ENCODE results near the gene NME2. TPM values are rescaled to one million over a fixed set of nuclear protein-coding genes. Genes with fewer than 3 reads are reported as not detected.
"Not testable (repeated sequence)": the region's sequence is repeated elsewhere in the genome, so short reads cannot be mapped to it uniquely, and the experiment has no call there.

NME2 gene
- total and polyA plus RNA-seq, 10 of the 15 experiments (the other 5 are each of a cell fraction or from before 2014, with no cell fraction given), result 497 to 1,030 (median 786) TPM

- intact Hi-C loops (cut with micrococcal nuclease; ENCODE audit: unreplicated experiment); H4K20me1 ChIP-seq (ENCODE audit: control insufficient read depth, insufficient read depth); FAIRE-seq; H3K9me3 ChIP-seq (replicated peaks; ENCODE audit: control insufficient read depth, insufficient read depth, low read length); H3K36me3 ChIP-seq (ENCODE audit: control insufficient read depth in 2 of 2, insufficient read depth in 2 of 2, low read length in 1 of 2); ATAC-seq; DNase-seq (ENCODE audit: low read depth, low spot score); BruUV-seq (replicated peaks); in situ Hi-C loops (cut with MboI); H3K4me1 ChIP-seq (ENCODE audit: control insufficient read depth, insufficient read depth, low read length); H3K27me3 ChIP-seq (replicated peaks in 1 of 2; ENCODE audit: control insufficient read depth in 2 of 2, insufficient read depth in 2 of 2, low read length in 1 of 2); H3K4me3 ChIP-seq: not testable (repeated sequence)
- SMC1A ChIA-PET (ENCODE audit: uncharacterized antibody, unreplicated experiment), result interaction anchor here (1.0 to 2.3 kb wide), 4 partner anchors 13 to 117 kb away, joined by 3 to 7 read pairs (median 4); partner anchors contain the start of gene NME1
- H2AFZ ChIP-seq (ENCODE audit: control insufficient read depth, low read depth, low read length), result peak overlapping the region; percentile 92; the same call in 1 of the 2 replicates
- peaks cover 30% of the 10 kb centered on the region for H3K79me2 ChIP-seq (ENCODE audit: control insufficient read depth, insufficient read depth, low read length)
- H3K27ac ChIP-seq (ENCODE audit: control insufficient read depth, insufficient read depth), result peak overlapping the region; percentile 81; the same call in 1 of the 2 replicates
- peak overlapping the region; percentile 94; the same call in 1 of the 2 replicates for H3K4me2 ChIP-seq (ENCODE audit: control insufficient read depth, insufficient read depth)
- 76% methylated on average over 8 of the region's 10 CpGs for WGBS (ENCODE audit: insufficient coverage, insufficient replicate concordance, low lambda C conversion rate, missing lambda C conversion rate)
- peak overlapping the region; percentile 83 for H3K9ac ChIP-seq (ENCODE audit: control insufficient read depth, insufficient read depth, low read length)
- CTCF ChIA-PET, result interaction anchor here (0.6 to 3.3 kb wide), 5 partner anchors 11 to 91 kb away, joined by 3 to 17 read pairs (median 4); partner anchors contain the start of gene NME1
- peak; percentile 17; the same call in 1 of the 2 replicates for TF ChIP-seq PKNOX1 (IDR thresholded peaks at IDR 0.05)
- POLR2A ChIA-PET, result interaction anchor here (0.5 to 3.5 kb wide), 6 partner anchors 8 to 256 kb away, joined by 3 to 18 read pairs (median 5); partner anchors contain the start of genes NME1 and TOB1
- RAD21 ChIA-PET (ENCODE audit: unreplicated experiment), result interaction anchor here (1.0 to 2.0 kb wide), 4 partner anchors 10 to 73 kb away, joined by 3 to 4 read pairs (median 4); partner anchors contain the start of gene NME1
Measured at GRCh38 chr17:51122473-51123115, 43.6 kb upstream of the NME2 start.

Data from GM12878 (cell line).